ENCODE data around the gene RIC8B. TPM values are rescaled to one million over a fixed set of nuclear protein-coding genes. Genes with fewer than 3 reads are reported as not detected.
A peak's percentile ranks its signal among the peaks of the same experiment; 100 is the strongest.

RIC8B gene
- total and polyA plus RNA-seq, 8 donors = 2.2 to 71.0 (median 5.6) TPM

GRCh38 chr12:106766393-106766826, 8.1 kb upstream of the RIC8B start:
- peak; percentile 46 to 57 for DNase-seq
- H3K4me1 ChIP-seq = peaks cover 0 to 3% (median 0%) of the 10 kb centered on the region in 4 donors
- intact Hi-C loops (cut with DNase I; ENCODE audit: low total_unique reads) = no loop called here
- no peak overlapping the region for H3K27ac ChIP-seq
- no peaks in the 10 kb centered on the region for H3K27me3 ChIP-seq
- WGBS, 5 donors = 58 to 70% (median 67%) methylated on average over 8 of the region's 8 CpGs
- H3K36me3 ChIP-seq = no peaks in the 10 kb centered on the region
- no peak overlapping the region for H3K4me3 ChIP-seq
- no peaks in the 10 kb centered on the region for H3K9me3 ChIP-seq
- TF ChIP-seq EP300 (IDR thresholded peaks at IDR 0.05) (no peak), POLR2AphosphoS5 (IDR thresholded peaks at IDR 0.05) (no peak), POLR2A (IDR thresholded peaks at IDR 0.05) (no peak)
- TF ChIP-seq, protein P1, sequence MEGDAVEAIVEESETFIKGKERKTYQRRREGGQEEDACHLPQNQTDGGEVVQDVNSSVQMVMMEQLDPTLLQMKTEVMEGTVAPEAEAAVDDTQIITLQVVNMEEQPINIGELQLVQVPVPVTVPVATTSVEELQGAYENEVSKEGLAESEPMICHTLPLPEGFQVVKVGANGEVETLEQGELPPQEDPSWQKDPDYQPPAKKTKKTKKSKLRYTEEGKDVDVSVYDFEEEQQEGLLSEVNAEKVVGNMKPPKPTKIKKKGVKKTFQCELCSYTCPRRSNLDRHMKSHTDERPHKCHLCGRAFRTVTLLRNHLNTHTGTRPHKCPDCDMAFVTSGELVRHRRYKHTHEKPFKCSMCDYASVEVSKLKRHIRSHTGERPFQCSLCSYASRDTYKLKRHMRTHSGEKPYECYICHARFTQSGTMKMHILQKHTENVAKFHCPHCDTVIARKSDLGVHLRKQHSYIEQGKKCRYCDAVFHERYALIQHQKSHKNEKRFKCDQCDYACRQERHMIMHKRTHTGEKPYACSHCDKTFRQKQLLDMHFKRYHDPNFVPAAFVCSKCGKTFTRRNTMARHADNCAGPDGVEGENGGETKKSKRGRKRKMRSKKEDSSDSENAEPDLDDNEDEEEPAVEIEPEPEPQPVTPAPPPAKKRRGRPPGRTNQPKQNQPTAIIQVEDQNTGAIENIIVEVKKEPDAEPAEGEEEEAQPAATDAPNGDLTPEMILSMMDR (IDR thresholded peaks at IDR 0.05) = no peak

DNA sequence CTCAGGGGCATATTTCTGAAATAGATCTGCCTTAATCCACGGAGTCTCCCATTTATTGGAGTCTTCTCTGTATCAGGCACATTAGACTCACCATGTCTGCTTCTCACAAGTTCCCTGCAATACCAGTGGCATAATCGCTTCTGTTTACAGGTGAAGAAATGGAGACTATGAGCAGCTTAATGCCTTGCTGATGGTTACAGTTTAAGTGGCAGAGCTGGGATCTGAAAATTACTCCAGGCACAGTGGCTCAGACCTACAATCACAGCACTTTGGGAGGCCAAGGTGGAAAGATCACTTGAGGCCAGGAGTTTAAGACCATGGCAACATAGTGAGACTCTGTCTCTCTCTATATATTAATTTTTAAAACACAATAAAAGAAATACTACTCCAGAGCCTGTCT, 7.3 kb upstream of the RIC8B start:
- H3K36me3 ChIP-seq = no peaks in the 10 kb centered on the region
- intact Hi-C loops (cut with DNase I; ENCODE audit: low total_unique reads) = no loop called here
- H3K4me3 ChIP-seq = no peak overlapping the region
- peaks cover 0 to 3% (median 0%) of the 10 kb centered on the region in 4 donors for H3K4me1 ChIP-seq
- DNase-seq = no peak
- no peak for TF ChIP-seq POLR2AphosphoS5 (IDR thresholded peaks at IDR 0.05)
- TF ChIP-seq, protein P1 (IDR thresholded peaks at IDR 0.05) = no peak
- TF ChIP-seq POLR2A (IDR thresholded peaks at IDR 0.05) = no peak
- TF ChIP-seq EP300 (IDR thresholded peaks at IDR 0.05) = no peak
- no peak overlapping the region for H3K27ac ChIP-seq
- no peaks in the 10 kb centered on the region for H3K9me3 ChIP-seq
- 71 to 84% (median 73%) methylated on average over 2 of the region's 2 CpGs for WGBS, 5 donors
- no peaks in the 10 kb centered on the region for H3K27me3 ChIP-seq

DNA sequence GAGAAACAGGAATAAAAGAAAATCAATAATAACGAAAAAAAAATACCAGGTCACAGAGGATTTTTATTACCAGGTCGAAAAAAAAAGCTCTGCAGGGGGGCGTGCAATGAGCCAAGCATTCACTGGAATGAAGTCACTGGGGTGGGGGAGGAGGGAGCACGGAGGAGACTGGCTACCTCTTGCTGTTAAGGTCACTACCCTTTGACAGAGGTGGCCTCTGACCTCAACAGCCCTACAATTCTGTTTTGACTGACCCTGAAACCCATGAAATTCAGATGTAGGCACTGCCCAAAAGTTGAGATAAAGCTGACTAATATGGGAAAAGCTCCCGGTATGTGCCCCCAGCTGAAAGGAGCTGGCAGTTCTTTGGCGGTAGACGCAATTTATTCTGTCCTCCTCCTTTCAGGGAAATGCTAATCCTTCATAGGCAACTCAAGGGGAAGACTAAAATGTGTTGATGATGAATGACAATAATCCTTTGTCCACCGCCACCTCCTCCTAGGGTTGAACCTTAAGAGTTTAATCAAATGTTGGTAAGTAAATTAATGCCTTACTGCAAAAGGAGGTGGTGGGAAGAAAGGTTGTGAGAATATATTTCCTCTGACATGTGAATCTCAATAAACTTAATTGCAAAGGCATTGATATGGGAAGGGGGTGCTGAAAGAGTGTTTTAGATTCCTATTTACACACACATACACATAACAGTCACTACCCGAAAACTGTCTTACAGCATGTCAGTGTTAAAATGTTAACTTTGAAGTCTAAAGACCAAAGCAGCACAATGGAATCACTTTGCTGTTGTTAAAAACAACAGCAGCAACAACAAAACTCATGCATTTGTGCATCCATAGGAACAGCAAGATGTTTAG, 6.3 kb upstream of the RIC8B start:
- WGBS, 5 donors = 52 to 59% (median 58%) methylated on average over 9 of the region's 9 CpGs
- no peaks in the 10 kb centered on the region for H3K9me3 ChIP-seq
- no peak for TF ChIP-seq POLR2AphosphoS5 (IDR thresholded peaks at IDR 0.05)
- no peak for TF ChIP-seq EP300 (IDR thresholded peaks at IDR 0.05)
- no peak for TF ChIP-seq POLR2A (IDR thresholded peaks at IDR 0.05)
- TF ChIP-seq, protein P1 (IDR thresholded peaks at IDR 0.05) = no peak
- H3K4me3 ChIP-seq = no peak overlapping the region
- intact Hi-C loops (cut with DNase I; ENCODE audit: low total_unique reads) = no loop called here
- peaks cover 0 to 3% (median 0%) of the 10 kb centered on the region in 4 donors for H3K4me1 ChIP-seq
- no peaks in the 10 kb centered on the region for H3K36me3 ChIP-seq
- H3K27ac ChIP-seq = no peak overlapping the region
- no peak for DNase-seq
- no peaks in the 10 kb centered on the region for H3K27me3 ChIP-seq

GRCh38 chr12:106769078-106769477, 5.4 kb upstream of the RIC8B start:
- WGBS, 5 donors = 23 to 60% (median 44%) methylated on average over 5 of the region's 5 CpGs
- H3K36me3 ChIP-seq = no peaks in the 10 kb centered on the region
- H3K27ac ChIP-seq = no peak overlapping the region
- intact Hi-C loops (cut with DNase I; ENCODE audit: low total_unique reads) = no loop called here
- TF ChIP-seq POLR2AphosphoS5 (IDR thresholded peaks at IDR 0.05) = no peak
- TF ChIP-seq, protein P1 (IDR thresholded peaks at IDR 0.05) = no peak
- no peak for TF ChIP-seq POLR2A (IDR thresholded peaks at IDR 0.05)
- no peak for TF ChIP-seq EP300 (IDR thresholded peaks at IDR 0.05)
- H3K27me3 ChIP-seq = no peaks in the 10 kb centered on the region
- no peak for DNase-seq
- no peak overlapping the region for H3K4me3 ChIP-seq
- H3K4me1 ChIP-seq = peaks cover 0 to 7% (median 3%) of the 10 kb centered on the region in 4 donors
- no peaks in the 10 kb centered on the region for H3K9me3 ChIP-seq
